Large intestine (tissue), 3 donors: ENCODE measurements around the gene REM2. TPM values are rescaled to one million over a fixed set of nuclear protein-coding genes. Genes with fewer than 3 reads are reported as not detected.

ENCODE experiments used
- DNase-seq, 2 donors: peaks; one replicate each; pipeline versions ENCODE4 v3.0.0 to v3.0.0-alpha.2; 2013
- H3K27ac ChIP-seq: one replicate; pipeline ENCODE4 v1.5.1; 2013; ENCODE audit warnings: low read length
- H3K27me3 ChIP-seq: 2 replicates; pipeline ENCODE4 v1.6.1; 2013; ENCODE audit warnings: low read length; ENCODE audit not compliant: control insufficient read depth, insufficient read depth
- H3K36me3 ChIP-seq: 2 replicates; pipeline ENCODE4 v1.6.1; 2013; ENCODE audit warnings: low read length; ENCODE audit not compliant: control insufficient read depth, insufficient read depth
- H3K4me1 ChIP-seq: one replicate; pipeline ENCODE4 v1.6.1; 2013; ENCODE audit warnings: low read length; ENCODE audit not compliant: control insufficient read depth, insufficient read depth
- H3K4me3 ChIP-seq: one replicate; pipeline ENCODE4 v1.5.1; 2013; ENCODE audit warnings: low read length
- H3K9me3 ChIP-seq: one replicate; pipeline ENCODE4 v1.6.1; 2013; ENCODE audit warnings: mild to moderate bottlenecking, low read depth, low read length, moderate library complexity; ENCODE audit not compliant: control insufficient read depth
- WGBS: methylation state at CpG from one replicate; pipeline ENCODE4 v1.1.5; 2013; ENCODE audit warnings: low lambda C conversion rate; ENCODE audit not compliant: insufficient coverage; 5-methylcytosine and 5-hydroxymethylcytosine counted together
- polyA plus RNA-seq: library from polyadenylated mRNA; unstranded; fragments of 120-200 nt; gene quantifications from one replicate; pipeline ENCODE4 v1.2.1, GENCODE V29; 2013

The REM2 gene
- polyA plus RNA-seq, 1 donor = 0.72 TPM

GRCh38 chr14:22886500-22887259, 3.7 kb downstream of the REM2 start:
- H3K27me3 ChIP-seq = peaks cover 2% of the 10 kb centered on the region
- peak overlapping the region; percentile 63 for H3K4me3 ChIP-seq
- peaks cover 30% of the 10 kb centered on the region for H3K4me1 ChIP-seq
- peak overlapping the region; percentile 89 for H3K27ac ChIP-seq
- peak in 1 of 2 donors; percentile 73 for DNase-seq
- H3K36me3 ChIP-seq = no peaks in the 10 kb centered on the region
- WGBS = no CpG with 5 or more reads among the region's 77 CpGs
- H3K9me3 ChIP-seq = peaks cover 3% of the 10 kb centered on the region

GRCh38 chr14:22887260-22887989, 4.4 kb downstream of the REM2 start:
- H3K27me3 ChIP-seq = peaks cover under 1% of the 10 kb centered on the region
- no CpG with 5 or more reads among the region's 11 CpGs for WGBS
- H3K4me3 ChIP-seq = peak overlapping the region; percentile 63
- peaks cover 3% of the 10 kb centered on the region for H3K9me3 ChIP-seq
- peak overlapping the region; percentile 55 for H3K27ac ChIP-seq
- no peaks in the 10 kb centered on the region for H3K36me3 ChIP-seq
- peak; percentile 77 to 87 for DNase-seq
- H3K4me1 ChIP-seq = peaks cover 27% of the 10 kb centered on the region

GRCh38 chr14:22887990-22888378, 5.0 kb downstream of the REM2 start:
- H3K9me3 ChIP-seq = peaks cover 3% of the 10 kb centered on the region
- WGBS = no CpG with 5 or more reads among the region's 5 CpGs
- DNase-seq = peak in 1 of 2 donors; percentile 26
- no peaks in the 10 kb centered on the region for H3K36me3 ChIP-seq
- H3K27ac ChIP-seq = no peak overlapping the region
- H3K4me3 ChIP-seq = no peak overlapping the region
- H3K27me3 ChIP-seq = no peaks in the 10 kb centered on the region
- H3K4me1 ChIP-seq = peaks cover 23% of the 10 kb centered on the region

- Histone ChIP-seq H3K27ac (no peak overlapping the region), H3K9me3 (peaks cover 3% of the 10 kb centered on the region), H3K36me3 (no peaks in the 10 kb centered on the region), H3K4me3 (no peak overlapping the region), H3K4me1 (peaks cover 18% of the 10 kb centered on the region), H3K27me3 (no peaks in the 10 kb centered on the region)
- whole genome bisulfite sequencing = no CpG with 5 or more reads among the region's 4 CpGs
- DNase-seq = no peak
Observed at GRCh38 chr14:22888662-22889061, 5.6 kb downstream of the REM2 start.

GRCh38 chr14:22890416-22890815, 7.4 kb downstream of the REM2 start:
- DNase-seq = no peak
- 100% methylated on average over 1 of the region's 1 CpG for WGBS
- no peak overlapping the region for H3K27ac ChIP-seq
- H3K27me3 ChIP-seq = no peaks in the 10 kb centered on the region
- H3K36me3 ChIP-seq = no peaks in the 10 kb centered on the region
- H3K9me3 ChIP-seq = peaks cover 3% of the 10 kb centered on the region
- H3K4me1 ChIP-seq = peaks cover 11% of the 10 kb centered on the region
- H3K4me3 ChIP-seq = no peak overlapping the region

- Histone ChIP-seq H3K4me1 (no peaks in the 10 kb centered on the region), H3K9me3 (no peaks in the 10 kb centered on the region), H3K27me3 (no peaks in the 10 kb centered on the region), H3K27ac (no peak overlapping the region), H3K4me3 (no peak overlapping the region), H3K36me3 (no peaks in the 10 kb centered on the region)
- no peak for DNase-seq
- no CpG with 5 or more reads among the region's 7 CpGs for WGBS
Observed at GRCh38 chr14:22892488-22892887, 9.5 kb downstream of the REM2 start.

GRCh38 chr14:22893706-22894105, 10.7 kb downstream of the REM2 start:
- H3K4me1 ChIP-seq = no peaks in the 10 kb centered on the region
- WGBS = no CpG with 5 or more reads among the region's 4 CpGs
- no peaks in the 10 kb centered on the region for H3K27me3 ChIP-seq
- H3K4me3 ChIP-seq = no peak overlapping the region
- no peaks in the 10 kb centered on the region for H3K36me3 ChIP-seq
- no peak for DNase-seq
- no peak overlapping the region for H3K27ac ChIP-seq
- no peaks in the 10 kb centered on the region for H3K9me3 ChIP-seq

- no peak overlapping the region for H3K27ac ChIP-seq
- H3K36me3 ChIP-seq = peaks cover 5% of the 10 kb centered on the region
- WGBS = no CpG with 5 or more reads among the region's 1 CpG
- no peaks in the 10 kb centered on the region for H3K27me3 ChIP-seq
- H3K4me1 ChIP-seq = peaks cover 3% of the 10 kb centered on the region
- H3K4me3 ChIP-seq = no peak overlapping the region
- no peak for DNase-seq
- H3K9me3 ChIP-seq = no peaks in the 10 kb centered on the region
Observed at GRCh38 chr14:22895402-22895801, 12.4 kb downstream of the REM2 start.

GRCh38 chr14:22896356-22896755, 13.3 kb downstream of the REM2 start:
- no peak overlapping the region for H3K4me3 ChIP-seq
- no peaks in the 10 kb centered on the region for H3K27me3 ChIP-seq
- H3K9me3 ChIP-seq = no peaks in the 10 kb centered on the region
- H3K4me1 ChIP-seq = peaks cover 3% of the 10 kb centered on the region
- no peak for DNase-seq
- 83% methylated on average over 1 of the region's 5 CpGs for WGBS
- peaks cover 14% of the 10 kb centered on the region for H3K36me3 ChIP-seq
- H3K27ac ChIP-seq = no peak overlapping the region

GRCh38 chr14:22896760-22897159, 13.7 kb downstream of the REM2 start:
- Histone ChIP-seq H3K9me3 (no peaks in the 10 kb centered on the region), H3K27ac (no peak overlapping the region), H3K4me3 (no peak overlapping the region), H3K4me1 (peaks cover 3% of the 10 kb centered on the region), H3K36me3 (peaks cover 18% of the 10 kb centered on the region), H3K27me3 (no peaks in the 10 kb centered on the region)
- no CpG with 5 or more reads among the region's 3 CpGs for WGBS
- no peak for DNase-seq
